GM13977 (cell line): Measurements from ENCODE around the gene DNAAF1.
"Not testable (repeated sequence)": the region's sequence is repeated elsewhere in the genome, so short reads cannot be mapped to it uniquely, and the experiment has no call there.

Experiments
- DNase-seq: peaks from one replicate; pipeline ENCODE4 v3.0.0; 2012; ENCODE audit warnings: low spot score
- CTCF ChIP-seq: IDR thresholded peaks from 2 replicates; pipeline ENCODE4 v1.5.1; 2012; ENCODE audit warnings: mild to moderate bottlenecking, control low read depth; ENCODE audit not compliant: insufficient read depth; ENCODE audit errors: extremely low read depth, missing control alignments
- in situ Hi-C: fragments of 300-500 bp; cut with MboI; formaldehyde crosslinking; loops from one replicate; pipeline ENCODE4 v1.12.0; 2022; ENCODE audit warnings: low sequenced_read_pairs, low pct_unique_long_range_greater_than_20kb, mixed read lengths, inconsistent platforms; ENCODE audit not compliant: unreplicated experiment

Gene DNAAF1

GRCh38 chr16:84214451-84215066 is 69.5 kb downstream of the DNAAF1 start:
- TF ChIP-seq CTCF: no peak
- in situ Hi-C loops: no loop called here

GRCh38 chr16:84215531-84215930 is 70.4 kb downstream of the DNAAF1 start:
- TF ChIP-seq CTCF: no peak
- no peak for DNase-seq
- in situ Hi-C loops: no loop called here

More at GRCh38 chr16:84214451-84215066, 69.5 kb downstream of the DNAAF1 start:
- no peak for DNase-seq

- DNase-seq, in situ Hi-C loops: not testable (repeated sequence)
Measured at GRCh38 chr16:84216144-84216543, 71.0 kb downstream of the DNAAF1 start.

- no peak for DNase-seq
- no peak for TF ChIP-seq CTCF
- in situ Hi-C loops: no loop called here
Measured at GRCh38 chr16:84218176-84218823, 73.2 kb downstream of the DNAAF1 start.

- no peak for DNase-seq
- TF ChIP-seq CTCF: no peak
- in situ Hi-C loops: no loop called here
Measured at GRCh38 chr16:84218956-84219355, 73.8 kb downstream of the DNAAF1 start.

GRCh38 chr16:84220851-84221250 is 75.7 kb downstream of the DNAAF1 start:
- in situ Hi-C loops: no loop called here
- no peak for DNase-seq
- TF ChIP-seq CTCF: no peak

GRCh38 chr16:84223456-84223855 is 78.3 kb downstream of the DNAAF1 start:
- TF ChIP-seq CTCF: no peak
- in situ Hi-C loops: no loop called here
- DNase-seq: no peak
